Activated CD4-positive, alpha-beta T cell treated with anti-CD3 and anti-CD28 coated beads, Interleukin-2, Interleukin-4, amounts not matched to agents 100 ng/mL and 50 ng/mL, durations not matched to agents 16 hours and 8 hours (primary cell): Measurements from ENCODE around the gene SLC13A5.
"Not testable (repeated sequence)": the region's sequence is repeated elsewhere in the genome, so short reads cannot be mapped to it uniquely, and the experiment has no call there.

ENCODE experiments used
- DNase-seq: peaks from one replicate; pipeline ENCODE4 v3.0.0-alpha.2; 2020; ENCODE audit warnings: low spot score

SLC13A5 gene

DNA sequence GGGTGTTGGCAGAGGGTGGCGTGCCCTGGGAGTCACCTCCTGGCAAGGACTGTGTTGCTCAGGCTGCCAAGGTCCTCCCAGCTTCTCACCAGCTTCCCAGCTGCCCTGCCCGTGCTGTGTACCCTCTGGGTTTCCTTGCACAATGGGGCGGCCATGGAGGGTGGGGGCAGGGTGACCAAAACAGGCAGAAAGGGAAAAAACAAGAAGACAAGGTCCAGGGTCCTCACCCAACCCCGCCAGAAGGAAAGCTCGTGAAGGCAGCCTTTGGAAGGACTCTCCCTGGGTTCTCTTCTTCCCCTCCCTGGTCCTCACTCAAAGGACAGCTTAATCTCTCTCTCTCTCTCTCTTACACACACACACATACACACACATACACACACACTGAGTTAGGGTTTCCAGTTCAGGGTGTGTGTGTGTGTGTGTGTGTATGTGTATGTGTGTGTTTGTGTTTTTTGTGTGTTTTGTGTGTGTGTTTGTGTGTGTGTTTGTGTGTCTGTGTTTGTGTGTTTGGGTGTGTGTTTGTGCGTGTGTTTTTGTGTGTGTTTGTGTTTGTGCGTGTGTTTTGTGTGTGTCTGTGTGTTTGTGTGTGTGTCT, 2.0 kb downstream of the SLC13A5 start:
- no peak for DNase-seq

DNA sequence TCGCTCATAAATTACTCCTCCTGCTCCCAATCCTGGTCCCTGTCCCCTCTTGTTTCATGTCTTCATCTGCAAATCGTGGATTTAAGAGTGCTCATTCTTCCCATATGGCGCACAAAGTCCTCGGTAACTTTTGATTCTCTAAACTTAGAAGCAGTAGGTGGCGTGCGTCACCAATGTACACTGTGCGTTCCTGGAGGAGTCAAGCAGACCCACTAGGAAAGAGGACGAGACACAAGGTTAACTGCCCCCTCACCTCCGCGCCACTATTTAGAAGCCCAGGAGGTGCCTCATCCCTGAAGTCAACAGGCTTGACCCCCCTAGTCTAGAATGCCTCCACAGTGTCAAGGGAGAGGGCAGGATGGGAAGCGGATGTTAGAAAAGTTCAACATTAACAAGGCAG, 2.9 kb downstream of the SLC13A5 start:
- DNase-seq: no peak

DNA sequence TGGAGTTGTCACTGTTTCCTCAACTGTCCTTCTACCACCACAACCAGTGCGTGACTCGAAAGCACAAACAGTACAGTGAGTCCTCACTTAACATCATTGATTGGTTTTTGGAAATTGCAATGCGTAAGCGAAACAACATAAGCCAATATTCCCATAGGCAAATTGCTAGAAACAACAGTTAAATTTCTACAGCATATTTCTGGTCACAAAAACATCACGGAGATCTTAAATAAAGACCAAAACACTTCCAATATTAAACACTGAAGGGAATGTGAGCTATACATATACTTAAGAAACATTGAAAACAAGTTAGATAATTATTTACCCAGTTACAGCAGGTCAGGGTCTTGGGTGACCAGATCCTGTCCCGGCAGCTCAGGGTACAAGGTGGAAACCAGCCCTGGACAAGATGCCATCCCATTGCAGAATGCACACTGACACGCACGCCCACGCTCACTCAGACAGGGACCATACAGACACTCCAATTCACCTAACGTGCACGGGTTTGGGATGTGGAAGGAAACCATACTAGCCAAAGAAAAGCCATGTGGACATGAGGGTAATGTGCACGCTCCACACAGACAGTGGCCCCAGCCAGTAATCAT, 4.7 kb downstream of the SLC13A5 start:
- no peak for DNase-seq

DNA sequence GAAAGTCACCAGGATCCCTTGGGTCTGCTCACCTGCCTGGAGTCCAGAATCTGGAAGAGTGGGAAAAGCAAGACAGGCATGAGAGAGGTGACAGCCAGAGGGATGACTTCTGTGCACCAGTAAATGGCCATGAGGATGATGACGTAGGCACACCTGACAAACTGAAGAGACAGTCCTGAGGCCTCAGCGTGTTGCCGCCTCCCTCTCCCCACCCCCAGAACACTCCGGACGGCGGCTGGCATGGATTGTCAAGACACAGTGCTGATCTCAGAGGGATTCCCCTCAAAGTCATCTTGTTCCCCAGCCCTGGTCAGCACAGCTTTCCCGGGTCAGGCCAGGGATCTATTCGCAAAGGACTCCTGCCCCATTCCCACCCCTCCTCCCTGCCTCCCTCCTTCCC, 6.2 kb downstream of the SLC13A5 start:
- DNase-seq: no peak

DNA sequence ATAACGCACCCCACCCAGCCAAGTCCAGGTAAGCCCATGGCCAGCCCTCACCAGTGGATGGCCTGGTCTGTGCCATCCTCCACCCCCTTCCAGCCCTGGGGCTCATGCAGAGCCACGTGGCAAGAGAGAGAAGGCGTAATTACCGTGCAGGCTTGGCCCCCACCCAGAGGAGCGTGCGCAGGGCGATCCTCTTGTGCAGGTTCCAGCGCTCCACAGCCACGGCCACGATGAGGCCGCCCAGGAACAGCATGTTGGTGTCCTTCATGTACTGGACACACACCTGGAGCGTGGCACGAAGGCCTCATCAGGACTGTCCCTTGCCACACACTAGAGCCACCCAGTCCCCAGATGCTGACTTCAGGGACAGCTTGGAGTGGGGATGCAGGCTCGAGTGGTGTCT, 6.7 kb downstream of the SLC13A5 start:
- DNase-seq: no peak

DNA sequence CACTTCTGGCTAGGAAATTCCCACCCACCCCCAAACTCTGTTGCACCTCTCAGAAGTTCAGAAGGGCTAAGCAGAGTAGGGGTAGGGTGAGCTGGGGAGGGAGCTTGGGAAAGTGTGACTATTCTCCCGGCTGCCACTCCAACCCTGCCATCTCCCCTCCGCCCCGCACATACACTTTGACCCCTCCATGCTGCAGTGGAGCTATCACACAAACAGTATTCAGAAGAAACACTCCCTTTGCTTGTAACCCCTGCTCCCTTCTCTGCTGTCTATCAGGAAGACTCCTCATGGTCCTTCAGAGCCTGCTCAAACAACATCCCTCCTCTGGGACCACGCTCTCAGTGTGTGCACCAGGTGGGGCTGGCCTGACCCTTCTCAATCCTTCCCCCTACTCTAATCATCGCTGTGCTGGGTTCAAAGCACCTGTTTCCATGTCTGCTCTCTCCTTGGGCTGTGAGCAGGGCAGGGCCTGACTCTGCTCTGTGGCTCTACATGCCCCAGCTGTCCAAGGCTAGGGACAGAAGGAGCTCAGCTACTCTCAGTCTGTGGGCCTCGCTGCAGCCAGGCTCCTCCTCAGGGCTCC, 8.6 kb downstream of the SLC13A5 start:
- no peak for DNase-seq

DNA sequence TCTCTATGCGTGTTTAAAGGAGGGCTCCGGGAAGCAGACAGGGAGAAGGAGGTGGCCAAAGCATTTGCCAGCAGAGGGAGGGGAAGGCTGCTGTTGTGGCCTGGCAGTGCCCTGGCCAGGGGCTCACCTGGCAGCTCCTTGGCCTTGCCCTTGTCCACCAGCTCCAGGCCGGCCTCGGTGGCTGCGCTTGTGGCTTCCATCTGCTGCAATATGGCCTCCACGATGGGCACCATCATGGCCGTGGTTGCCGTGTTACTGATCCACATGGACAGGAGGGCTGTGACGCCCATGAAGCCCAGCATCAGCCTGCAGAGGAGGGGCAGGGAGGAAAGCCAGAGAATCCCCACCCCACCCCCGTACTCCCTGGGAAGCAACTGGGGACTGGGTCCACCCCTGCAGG, 9.4 kb downstream of the SLC13A5 start:
- no peak for DNase-seq

DNA sequence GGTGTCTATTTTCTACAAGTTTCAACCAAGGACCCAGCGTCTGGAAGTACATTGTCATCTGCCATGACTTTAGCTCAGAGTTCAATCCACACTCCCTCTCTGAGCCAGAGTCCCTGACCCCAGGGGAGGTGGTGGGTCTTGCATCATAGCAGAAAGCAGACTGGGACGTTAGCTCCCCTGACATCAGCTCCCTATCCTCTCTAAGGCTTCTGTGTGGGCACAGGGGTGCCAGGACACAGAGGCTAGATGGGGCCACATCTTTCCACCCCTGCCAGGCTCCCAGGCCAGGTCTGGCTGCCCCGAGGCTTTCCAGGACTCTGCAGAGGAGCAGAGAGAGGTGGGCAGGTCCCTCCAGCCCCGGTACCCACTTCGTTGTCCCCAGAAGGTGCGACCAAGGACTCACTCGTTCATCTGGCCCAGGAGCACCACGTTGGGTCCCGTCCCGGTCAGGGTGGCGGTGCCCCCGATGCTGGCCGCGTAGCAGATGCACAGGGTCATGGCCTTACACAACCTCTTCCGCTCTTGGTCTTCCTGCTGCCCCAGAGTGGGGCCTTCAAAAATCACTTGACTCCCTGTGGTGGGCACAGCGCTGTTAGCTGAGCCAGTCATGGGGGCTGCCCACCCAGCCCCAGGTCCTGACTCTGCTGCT, 10.5 kb downstream of the SLC13A5 start:
- no peak for DNase-seq

DNA sequence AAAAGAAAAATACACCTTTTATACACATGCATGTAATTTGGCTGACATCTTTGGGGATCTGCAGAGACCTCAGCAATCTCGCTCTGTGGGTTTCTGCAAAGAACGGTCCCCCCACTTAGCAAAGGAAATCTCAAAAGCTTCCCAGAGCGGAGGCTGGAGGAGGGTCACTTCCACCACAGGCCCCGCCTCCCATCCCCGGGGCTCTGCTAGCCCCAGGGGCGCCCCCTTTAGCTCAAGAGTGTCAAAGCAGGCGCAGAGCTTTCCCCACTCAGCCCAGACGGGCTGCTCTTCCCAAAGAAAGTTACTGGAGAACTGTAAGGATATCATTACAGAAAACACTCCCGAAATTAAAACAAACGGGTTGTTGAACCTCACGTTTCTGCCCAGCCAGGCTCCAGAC, 11.4 kb downstream of the SLC13A5 start:
- peak; percentile 30 for DNase-seq

DNA sequence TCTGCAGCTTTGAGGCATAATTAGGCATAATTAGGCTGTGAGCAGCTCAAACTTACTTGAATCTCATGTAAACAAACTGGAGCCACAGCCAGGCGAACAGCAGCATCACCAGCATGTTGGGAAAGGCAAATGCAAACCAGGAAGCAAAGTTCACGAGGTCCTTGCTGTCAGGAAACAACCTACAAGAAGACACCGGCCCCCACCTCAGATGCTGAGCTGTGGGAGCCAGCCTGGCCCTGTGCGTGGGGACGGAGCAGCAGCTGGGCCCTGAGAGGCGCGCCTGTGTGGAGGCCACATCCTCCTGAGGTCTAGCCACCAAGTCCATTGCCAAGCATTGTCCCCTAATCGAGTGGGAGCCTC, 12.2 kb downstream of the SLC13A5 start:
- no peak for DNase-seq

DNA sequence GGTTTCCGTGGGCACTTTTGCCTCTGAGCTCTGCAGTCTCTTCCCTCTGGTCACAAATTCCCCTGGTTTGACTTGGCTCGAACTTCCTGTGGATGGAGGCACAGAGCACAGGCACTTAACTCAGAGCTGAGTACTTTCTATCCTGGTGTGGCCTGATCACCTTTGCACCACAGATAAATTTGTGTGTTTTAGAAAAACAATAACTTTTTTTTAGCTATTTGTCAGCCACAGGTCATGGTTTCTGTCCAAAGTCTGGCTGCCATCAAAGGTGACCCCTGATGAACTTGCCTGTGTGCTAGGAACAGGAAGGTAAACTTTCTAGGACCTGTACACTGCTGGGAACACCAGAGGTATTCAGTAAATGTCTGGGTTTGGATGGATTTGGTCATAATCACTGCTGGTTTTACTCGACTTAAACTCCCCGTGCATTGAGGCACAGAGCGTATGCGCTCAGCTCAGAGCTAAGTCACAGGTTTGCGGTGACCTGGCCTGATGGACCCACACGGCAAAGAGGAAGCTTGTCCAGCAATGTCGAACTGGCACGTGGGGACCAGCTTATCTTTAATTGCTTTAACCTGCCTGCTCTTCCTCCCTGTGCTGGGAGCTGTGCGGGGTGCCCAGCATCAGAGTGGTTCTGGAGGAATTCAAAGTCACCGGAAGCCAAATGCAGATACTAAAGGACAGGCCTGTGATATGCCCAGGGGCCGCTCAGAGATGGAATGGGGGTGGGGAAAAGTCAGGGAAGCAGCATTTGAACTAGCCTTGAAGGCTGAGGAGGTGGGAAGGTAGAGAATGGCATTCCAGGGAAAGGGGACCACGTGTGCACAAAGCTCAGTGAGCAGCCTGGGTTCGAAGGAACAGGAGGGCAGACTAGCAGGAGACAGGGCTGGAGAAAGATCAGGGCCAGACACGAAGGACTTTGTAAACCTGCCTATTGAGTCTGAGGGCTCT, 12.9 kb downstream of the SLC13A5 start:
- DNase-seq: no peak

DNA sequence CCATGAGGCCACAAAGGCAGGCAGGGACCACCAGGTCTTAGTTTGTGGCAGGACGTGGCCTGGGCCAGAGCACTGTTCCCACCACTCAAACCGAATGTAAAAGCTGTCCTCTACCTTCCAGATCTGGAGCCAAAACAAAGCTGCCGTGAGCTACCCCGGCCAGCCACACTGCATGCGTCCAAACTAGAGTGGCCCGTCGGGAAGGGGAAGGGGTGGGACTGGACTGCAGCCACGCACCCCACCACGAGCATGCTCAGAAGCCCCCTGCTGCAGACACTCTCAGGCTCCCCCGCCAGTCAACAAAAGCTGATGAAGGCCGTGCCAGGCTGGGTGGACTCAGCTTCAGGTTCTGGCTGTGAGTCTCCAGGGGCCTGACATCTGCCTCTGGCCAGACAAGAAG, 15.2 kb downstream of the SLC13A5 start:
- DNase-seq: no peak

DNA sequence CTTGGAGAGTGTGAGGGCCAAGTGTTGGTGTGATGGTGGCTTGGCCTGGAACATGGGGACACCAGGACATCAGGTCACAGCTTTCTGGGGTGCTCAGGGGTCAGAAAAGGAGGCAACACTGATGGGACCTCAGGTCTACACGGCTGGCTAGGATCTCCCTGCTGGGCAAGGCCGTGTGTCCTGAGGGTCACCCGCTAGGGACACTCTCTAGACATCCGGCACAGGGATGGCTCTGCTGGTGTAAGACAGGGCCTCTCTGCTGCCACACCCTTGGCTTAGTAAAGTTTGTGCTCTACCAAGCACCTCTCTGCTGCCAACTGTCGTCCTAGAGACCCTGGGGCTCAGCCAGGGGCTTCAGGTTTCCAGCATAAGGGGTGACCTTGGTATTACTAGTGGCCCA, 16.3 kb downstream of the SLC13A5 start:
- no peak for DNase-seq

DNA sequence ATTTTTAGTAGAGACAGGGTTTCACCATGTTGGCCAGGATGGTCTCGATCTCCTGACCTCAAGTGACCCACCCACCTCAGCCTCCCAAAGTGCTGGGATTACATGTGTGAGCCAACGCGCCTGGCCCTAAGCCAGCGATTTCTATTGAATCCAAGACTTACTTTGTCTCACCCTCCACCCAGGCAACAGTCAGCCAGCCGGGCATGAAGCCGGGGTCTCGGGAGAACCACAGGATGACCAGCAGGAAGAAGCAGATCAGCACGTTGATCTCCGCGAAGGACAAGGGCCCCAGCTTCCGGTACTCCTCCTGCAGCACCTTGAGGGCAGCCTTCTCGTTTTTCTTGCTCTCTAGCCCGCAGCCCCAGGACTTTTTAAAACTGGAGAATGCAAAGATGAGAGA, 17.6 kb downstream of the SLC13A5 start:
- no peak for DNase-seq

DNA sequence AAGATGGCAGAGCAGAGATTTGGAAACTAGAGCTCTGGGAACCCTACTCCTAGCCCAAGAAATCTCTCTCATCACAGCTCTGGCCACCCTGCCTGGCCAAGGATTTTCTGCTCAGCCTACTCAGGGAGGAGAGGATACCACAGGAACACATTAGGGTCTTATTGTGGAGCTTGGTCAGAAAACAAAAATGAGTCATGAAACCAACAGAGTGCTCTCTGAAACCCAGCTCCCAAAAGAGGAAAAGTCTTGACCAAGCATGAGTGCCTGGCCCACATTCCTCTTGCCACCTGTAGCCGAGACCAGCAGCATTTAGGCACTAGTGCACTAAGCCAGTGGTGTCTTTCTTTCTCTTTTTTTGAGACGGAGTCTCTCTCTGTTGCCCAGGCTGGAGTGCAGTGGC, 18.1 kb downstream of the SLC13A5 start:
- no peak for DNase-seq

DNA sequence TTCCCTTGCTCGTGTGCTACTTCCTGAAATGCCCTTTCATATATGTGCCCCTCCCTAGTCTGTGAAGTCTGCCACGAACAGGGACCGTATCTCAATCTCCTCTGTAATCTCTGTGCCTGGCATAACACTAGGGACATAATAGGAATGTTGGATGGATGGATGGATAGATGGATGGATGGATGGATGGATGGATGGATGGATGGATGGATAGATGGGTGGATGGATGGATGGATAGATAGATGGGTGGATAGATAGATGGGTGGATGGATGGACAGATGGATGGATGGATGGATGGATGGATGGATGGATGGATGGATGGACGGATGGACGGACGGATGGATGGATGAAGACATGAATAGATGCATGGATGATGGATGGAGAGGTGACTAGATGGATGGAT, 21.2 kb downstream of the SLC13A5 start:
- not testable (repeated sequence) for DNase-seq

DNA sequence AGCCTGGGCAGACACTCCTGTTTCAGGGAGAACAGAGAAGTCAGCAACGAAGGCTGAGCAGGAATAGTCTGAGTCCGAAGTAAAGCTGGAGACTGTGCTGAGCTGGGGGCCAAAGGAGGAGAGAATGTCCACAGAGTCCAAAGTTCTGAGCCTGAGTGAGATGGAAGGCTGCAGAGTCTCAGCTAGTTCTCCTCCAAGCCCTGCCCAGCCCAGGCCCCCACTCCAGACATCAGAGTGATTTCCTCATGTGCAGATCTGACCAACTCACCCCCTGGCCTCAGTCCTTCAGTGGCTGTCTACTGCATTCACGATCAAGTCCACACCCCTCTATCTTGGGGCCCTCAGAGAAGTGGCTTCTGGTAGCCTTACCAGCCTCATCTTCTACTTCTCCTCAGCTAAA, 21.6 kb downstream of the SLC13A5 start:
- no peak for DNase-seq

DNA sequence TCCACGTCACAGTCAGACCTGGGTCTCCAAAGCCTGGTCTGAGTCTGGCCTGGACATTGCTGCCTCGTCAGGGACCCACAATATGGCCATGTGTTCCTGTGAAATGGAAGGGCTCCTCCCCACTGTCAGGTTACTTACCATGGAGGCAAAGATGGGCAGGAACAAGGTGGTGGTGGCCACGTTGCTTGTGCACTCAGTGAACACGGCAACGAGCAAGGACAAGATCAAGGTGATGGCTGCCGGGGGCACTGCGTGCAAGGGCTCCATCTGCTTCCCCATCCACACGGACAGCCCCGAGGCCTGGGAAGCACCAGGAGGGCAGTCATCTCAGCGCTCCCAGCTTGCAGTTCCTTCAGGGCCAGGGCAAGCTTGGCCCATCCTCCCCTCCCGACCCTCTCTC, 22.5 kb downstream of the SLC13A5 start:
- DNase-seq: no peak

DNA sequence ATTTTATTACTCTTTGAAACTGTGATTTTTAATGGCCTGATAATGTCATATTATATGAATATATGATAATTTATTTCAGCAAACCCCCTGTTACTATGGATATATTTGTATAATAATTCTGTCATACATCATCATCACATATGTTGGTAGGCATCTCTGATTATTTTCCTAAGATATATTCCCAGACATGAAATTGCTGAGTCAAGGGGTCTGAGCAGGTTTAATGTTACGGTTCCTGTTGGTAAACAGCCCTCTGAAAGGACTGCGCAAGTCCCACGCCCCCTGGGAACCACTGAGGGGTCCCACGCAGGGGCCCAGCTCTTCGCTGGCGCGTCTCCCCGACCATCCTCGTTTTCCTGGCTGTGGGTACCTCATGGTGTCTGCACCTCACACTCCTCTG, 24.2 kb downstream of the SLC13A5 start:
- no peak for DNase-seq

DNA sequence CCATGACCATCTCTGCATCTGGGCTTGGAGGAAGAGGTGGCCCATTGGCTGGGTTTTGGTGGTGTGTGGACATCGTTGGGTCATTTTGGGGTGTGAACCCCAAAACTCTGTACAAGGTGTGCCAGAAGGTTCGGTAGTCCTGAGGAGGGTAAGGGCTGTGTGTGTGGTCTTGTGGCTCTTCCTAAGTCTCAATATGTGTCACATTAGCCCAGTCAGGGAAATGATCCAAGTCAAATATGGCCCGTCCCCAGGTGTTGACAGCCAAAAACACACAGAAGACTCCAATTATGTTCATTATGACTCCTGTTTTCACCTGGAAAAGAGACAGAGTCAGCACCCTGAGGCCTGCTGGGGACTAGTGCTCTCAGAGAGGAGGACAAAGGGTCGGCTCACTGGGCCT, 27.1 kb downstream of the SLC13A5 start:
- no peak for DNase-seq

DNA sequence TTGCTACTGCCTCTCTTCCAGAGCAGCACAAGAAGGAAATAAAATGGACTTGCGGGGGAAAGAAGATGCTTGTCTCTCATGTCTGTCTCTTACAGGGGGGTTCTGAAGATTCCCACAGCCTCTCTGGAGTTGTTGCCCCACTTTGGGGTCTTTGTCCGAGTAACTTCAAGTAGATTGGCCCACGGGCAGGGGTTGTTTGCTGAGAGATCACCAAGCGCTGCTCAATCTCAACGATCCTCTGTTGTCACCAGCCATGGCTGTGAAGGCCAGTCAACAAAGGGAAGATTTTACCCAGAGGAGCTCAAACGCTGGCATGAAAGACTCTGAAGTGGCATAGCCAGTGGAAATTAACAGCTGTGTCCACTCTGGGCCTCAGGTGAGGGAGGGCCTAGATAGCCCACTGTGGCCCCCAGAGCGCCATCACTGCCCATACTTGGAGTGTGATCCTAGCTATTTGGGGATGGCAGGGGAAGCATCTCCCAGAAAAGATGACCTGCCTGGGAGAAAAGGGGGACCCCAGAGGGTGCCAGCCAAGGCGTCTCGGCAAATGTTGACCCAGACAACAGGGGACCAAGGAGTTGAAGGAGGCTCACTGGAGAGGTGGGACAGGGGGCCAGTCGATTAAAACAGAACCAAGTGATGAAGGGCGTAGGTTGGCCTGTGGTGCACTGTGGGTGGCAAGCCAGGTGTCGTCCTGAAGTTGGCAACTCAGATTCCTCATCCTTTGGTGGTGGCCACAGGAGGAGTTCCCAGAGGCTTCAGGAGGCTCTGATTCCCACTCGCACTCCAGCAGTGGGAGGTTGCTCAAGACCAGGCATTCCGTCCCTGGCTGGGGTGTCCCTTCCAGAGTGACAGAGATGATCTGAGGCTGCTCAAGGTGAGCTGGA, 28.0 kb downstream of the SLC13A5 start:
- no peak for DNase-seq

DNA sequence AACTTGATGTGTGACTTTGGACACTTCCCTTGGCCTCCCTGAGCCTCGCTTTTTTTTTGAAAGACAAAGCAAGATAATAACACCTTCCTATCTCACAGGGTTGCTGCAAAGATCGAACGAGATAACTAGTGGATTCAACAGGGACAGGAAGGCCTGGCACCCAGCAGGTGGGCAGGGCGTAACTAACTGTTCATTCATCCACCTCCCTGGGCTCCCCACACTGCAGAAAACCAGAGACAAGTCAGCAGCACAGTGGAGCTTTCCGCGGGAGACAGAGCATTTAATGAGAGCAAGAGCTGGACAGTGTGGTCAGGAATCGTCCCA, 28.7 kb downstream of the SLC13A5 start:
- DNase-seq: no peak
